Esophagus squamous epithelium (tissue), 5 donors: Measurements from ENCODE around the gene COL27A1. TPM values are rescaled to one million over a fixed set of nuclear protein-coding genes. Genes with fewer than 3 reads are reported as not detected.

ENCODE experiments used
- DNase-seq: peaks from one replicate; lab custom pipeline; 2025; lab: John Stamatoyannopoulos, UW
- H3K27ac ChIP-seq, 4 donors: fragments of 200-600 bp; sonication (generic); one replicate each; pipeline ENCODE4 v1.5.1; 2016 to 2019; ENCODE audit warnings: mild to moderate bottlenecking in 1 of 4
- H3K27me3 ChIP-seq, 4 donors: fragments of 200-600 bp; sonication (generic); 1 replicate in 3 of 4; 2 replicates in 1 of 4; pipeline versions ENCODE4 v1.5.1 to v1.6.0; 2017 to 2021; ENCODE audit warnings: antibody characterized with exemption in 1 of 4
- H3K36me3 ChIP-seq, 3 donors: fragments of 200-600 bp; sonication (generic); one replicate each; pipeline ENCODE4 v1.5.1; 2016 to 2019
- H3K4me1 ChIP-seq, 3 donors: fragments of 200-600 bp; sonication (generic); one replicate each; pipeline ENCODE4 v1.5.1; 2017 to 2019
- H3K4me3 ChIP-seq, 4 donors: fragments of 200-600 bp; sonication (generic); 1 replicate in 3 of 4; 2 replicates in 1 of 4; pipeline ENCODE4 v1.5.1; 2016 to 2019; ENCODE audit warnings: mild to moderate bottlenecking in 2 of 4, moderate library complexity in 1 of 4
- H3K9me3 ChIP-seq, 3 donors: fragments of 200-600 bp; sonication (generic); one replicate each; pipeline ENCODE4 v1.5.1; 2016 to 2019
- CTCF ChIP-seq, 6 experiments: fragments of 450-650 bp in 4 of 6; fragments of 200-600 bp in 2 of 6; sonication (generic) in 2 of 6; IDR thresholded peaks; one replicate each; pipeline ENCODE4 v1.5.1; 2016 to 2019; ENCODE audit warnings: antibody characterized with exemption in 6 of 6, mild to moderate bottlenecking in 4 of 6, moderate library complexity in 4 of 6
- POLR2A ChIP-seq, 4 donors: fragments of 450-650 bp; IDR thresholded peaks; one replicate each; pipeline ENCODE4 v1.6.1; 2017; ENCODE audit warnings: antibody characterized with exemption in 4 of 4, mild to moderate bottlenecking in 4 of 4, moderate library complexity in 3 of 4
- WGBS, 2 donors: methylation state at CpG; one replicate each; pipeline ENCODE4 v1.1.5; 2018; 5-methylcytosine and 5-hydroxymethylcytosine counted together
- intact Hi-C: fragments of 100-400 bp; cut with DNase I; formaldehyde crosslinking; loops from one replicate; pipeline ENCODE4 v1.15.0; 2022
- total RNA-seq, 4 donors: library from RNA; depleted of rRNA; stranded (reverse); fragments of >200 nt; gene quantifications; one replicate each; pipeline ENCODE4 v1.1.0, GENCODE V29; 2016
- donor health status: DM: yes; HTN: yes; CAD: no.

Gene COL27A1
- total RNA-seq, 4 donors from 2014 or later: 7.5 to 34.0 (median 12.0) TPM

GRCh38 chr9:114161513-114161912 is 6.2 kb downstream of the COL27A1 start:
- Histone ChIP-seq H3K9me3 (no peaks in the 10 kb centered on the region), H3K36me3 (no peaks in the 10 kb centered on the region), H3K4me3 (no peak overlapping the region), H3K4me1 (peaks cover 4 to 49% (median 27%) of the 10 kb centered on the region in 3 donors), H3K27me3 (peaks cover 0 to 5% (median 0%) of the 10 kb centered on the region in 4 donors), H3K27ac (no peak overlapping the region)
- intact Hi-C loops: no loop called here
- no peak for DNase-seq
- TF ChIP-seq POLR2A (IDR thresholded peaks at IDR 0.05) (no peak), CTCF (IDR thresholded peaks at IDR 0.05) (no peak)
- WGBS, 2 donors: 90 to 92% methylated on average over 2 of the region's 4 CpGs

- 5 to 6% methylated on average over 4 to 11 of the region's 13 CpGs for WGBS, 2 donors
- peaks cover 0 to 11% (median 0%) of the 10 kb centered on the region in 3 donors for H3K36me3 ChIP-seq
- H3K4me3 ChIP-seq: peak overlapping the region in 1 of 4 donors; percentile 45
- peak overlapping the region in 2 of 4 donors; percentile 9 to 33 for H3K27ac ChIP-seq
- H3K27me3 ChIP-seq: no peaks in the 10 kb centered on the region
- no peaks in the 10 kb centered on the region for H3K9me3 ChIP-seq
- intact Hi-C loops: no loop called here
- TF ChIP-seq POLR2A (IDR thresholded peaks at IDR 0.05) (no peak), CTCF (IDR thresholded peaks at IDR 0.05) (no peak)
- H3K4me1 ChIP-seq: peaks cover 4 to 29% (median 13%) of the 10 kb centered on the region in 3 donors
- no peak for DNase-seq
These were observed 8.2 kb downstream of the COL27A1 start for GRCh38 chr9:114163517-114163951.

GRCh38 chr9:114164191-114164794 is 9.0 kb downstream of the COL27A1 start:
- no peaks in the 10 kb centered on the region for H3K9me3 ChIP-seq
- DNase-seq: no peak
- H3K27ac ChIP-seq: peak overlapping the region in 2 of 4 donors; percentile 9 to 33
- H3K27me3 ChIP-seq: no peaks in the 10 kb centered on the region
- no peak overlapping the region for H3K4me3 ChIP-seq
- peaks cover 4 to 34% (median 13%) of the 10 kb centered on the region in 3 donors for H3K4me1 ChIP-seq
- H3K36me3 ChIP-seq: peaks cover 0 to 11% (median 0%) of the 10 kb centered on the region in 3 donors
- intact Hi-C loops: no loop called here
- TF ChIP-seq CTCF (IDR thresholded peaks at IDR 0.05) (no peak), POLR2A (IDR thresholded peaks at IDR 0.05) (no peak)
- 43 to 80% methylated on average over 1 of the region's 1 CpG for WGBS, 2 donors

- peaks cover 4 to 39% (median 20%) of the 10 kb centered on the region in 3 donors for H3K4me1 ChIP-seq
- intact Hi-C loops: no loop called here
- WGBS, 2 donors: 74 to 78% methylated on average over 1 of the region's 1 CpG
- no peak overlapping the region for H3K4me3 ChIP-seq
- no peak for DNase-seq
- no peak overlapping the region for H3K27ac ChIP-seq
- H3K36me3 ChIP-seq: peaks cover 0 to 11% (median 0%) of the 10 kb centered on the region in 3 donors
- TF ChIP-seq POLR2A (IDR thresholded peaks at IDR 0.05): no peak
- no peak for TF ChIP-seq CTCF (IDR thresholded peaks at IDR 0.05)
- no peaks in the 10 kb centered on the region for H3K27me3 ChIP-seq
- no peaks in the 10 kb centered on the region for H3K9me3 ChIP-seq
These were observed 10.2 kb downstream of the COL27A1 start for GRCh38 chr9:114165407-114166102.

GRCh38 chr9:114166103-114166470 is 10.8 kb downstream of the COL27A1 start:
- Histone ChIP-seq H3K4me3 (no peak overlapping the region), H3K27ac (no peak overlapping the region), H3K36me3 (peaks cover 0 to 11% (median 0%) of the 10 kb centered on the region in 3 donors), H3K4me1 (peaks cover 4 to 39% (median 20%) of the 10 kb centered on the region in 3 donors), H3K9me3 (no peaks in the 10 kb centered on the region), H3K27me3 (no peaks in the 10 kb centered on the region)
- TF ChIP-seq POLR2A (IDR thresholded peaks at IDR 0.05): no peak
- no peak for TF ChIP-seq CTCF (IDR thresholded peaks at IDR 0.05)
- no peak for DNase-seq
- 89 to 90% methylated on average over 1 of the region's 1 CpG for WGBS, 2 donors
- intact Hi-C loops: no loop called here
